ENCODE results near the gene ZMYND19. TPM values are rescaled to one million over a fixed set of nuclear protein-coding genes. Genes with fewer than 3 reads are reported as not detected.
"Not testable (repeated sequence)": the region's sequence is repeated elsewhere in the genome, so short reads cannot be mapped to it uniquely, and the experiment has no call there.

Gene ZMYND19
- total and polyA plus RNA-seq, 7 donors, result 11.7 to 27.2 (median 15.2) TPM

DNA sequence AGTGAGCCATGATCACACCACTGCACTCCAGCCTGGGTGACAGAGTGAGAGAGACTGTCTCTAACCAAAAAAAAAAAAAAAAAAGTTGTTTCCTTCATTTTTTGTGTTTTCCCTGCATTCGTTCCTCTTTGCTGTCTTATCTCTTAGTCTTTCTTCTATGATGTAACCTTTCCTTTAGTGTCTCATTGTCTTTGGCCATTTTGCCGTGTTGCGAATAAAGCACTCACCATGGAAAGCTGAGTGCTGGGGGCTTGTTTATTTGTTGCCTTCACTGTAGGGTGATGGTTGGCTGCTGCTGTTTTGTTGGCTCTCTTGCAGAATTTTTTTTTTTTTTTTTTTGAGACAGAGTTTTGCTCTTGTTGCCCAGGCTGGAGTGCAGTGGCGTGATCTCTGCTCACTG lies 36.2 kb upstream of the ZMYND19 start:
- H3K36me3 ChIP-seq (ENCODE audit: insufficient read depth in 1 of 2, low read depth in 1 of 2), result no peaks in the 10 kb centered on the region
- no peaks in the 10 kb centered on the region for H3K27me3 ChIP-seq (ENCODE audit: insufficient read depth in 3 of 3, low read length in 2 of 3)
- no peak for TF ChIP-seq CTCF (IDR thresholded peaks at IDR 0.05)
- H3K4me3 ChIP-seq, result no peak overlapping the region
- intact Hi-C loops (cut with DNase I), result no loop called here
- no peak for DNase-seq
- no peaks in the 10 kb centered on the region for H3K9me3 ChIP-seq
- peaks cover 32% of the 10 kb centered on the region for H3K4me1 ChIP-seq
- H3K27ac ChIP-seq, result no peak overlapping the region
- 84 to 88% (median 86%) methylated on average over 4 of the region's 4 CpGs for WGBS, 3 donors
- ATAC-seq, result no peak

DNA sequence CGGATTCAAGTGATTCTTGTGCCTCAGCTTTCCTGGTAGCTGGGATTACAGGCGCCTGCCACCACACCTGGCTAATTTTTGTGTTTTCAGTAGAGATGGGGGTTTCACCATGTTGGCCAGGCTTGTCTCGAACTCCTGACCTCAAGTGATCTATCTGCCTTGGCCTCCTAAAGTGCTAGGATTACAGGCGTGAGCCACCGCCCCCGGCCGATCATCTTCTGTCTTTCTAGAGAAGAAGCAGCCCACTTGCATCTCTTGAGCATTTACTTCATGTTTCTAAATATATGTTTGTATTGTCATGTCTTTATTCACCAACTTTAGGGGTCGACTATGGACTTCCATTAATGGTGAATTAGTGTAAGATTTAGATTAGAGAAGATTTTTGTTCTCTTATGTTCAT lies 31.9 kb upstream of the ZMYND19 start:
- H3K36me3 ChIP-seq (ENCODE audit: insufficient read depth in 1 of 2, low read depth in 1 of 2); ATAC-seq; H3K27ac ChIP-seq; intact Hi-C loops (cut with DNase I); H3K27me3 ChIP-seq (ENCODE audit: insufficient read depth in 3 of 3, low read length in 2 of 3); DNase-seq; H3K9me3 ChIP-seq; H3K4me3 ChIP-seq: not testable (repeated sequence)
- H3K4me1 ChIP-seq, result peaks cover 35% of the 10 kb centered on the region
- 68 to 81% (median 71%) methylated on average over 8 of the region's 8 CpGs for WGBS, 3 donors

DNA sequence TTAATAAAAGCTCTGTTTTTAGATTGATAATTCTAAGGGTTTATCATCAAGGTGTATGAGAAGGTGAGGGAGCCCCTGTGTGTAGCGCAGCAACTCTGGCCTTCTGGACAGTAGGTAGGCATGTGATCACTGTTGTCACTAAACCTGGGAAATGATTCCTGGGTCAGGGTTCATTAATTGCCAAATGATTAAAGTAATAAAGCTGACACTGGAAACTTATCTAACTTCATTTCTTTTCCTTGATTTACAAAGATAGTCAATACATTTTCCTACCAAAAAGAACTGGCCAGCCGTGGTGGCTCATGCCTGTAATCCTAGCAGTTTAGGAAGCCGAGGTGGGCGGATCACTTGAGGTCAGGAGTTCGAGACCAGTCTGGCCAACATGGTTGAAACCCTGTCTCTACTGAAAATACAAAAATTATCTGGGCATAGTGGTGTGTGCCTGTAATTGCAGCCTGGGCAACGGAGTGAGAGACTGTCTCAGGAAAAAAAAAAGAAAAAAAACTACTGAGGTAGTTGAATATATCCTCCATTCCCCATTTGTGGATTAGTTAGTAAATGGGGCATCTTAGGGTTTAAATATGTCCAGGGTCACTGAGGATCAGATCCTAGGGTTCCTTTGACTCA lies 30.9 kb upstream of the ZMYND19 start:
- H3K36me3 ChIP-seq (ENCODE audit: insufficient read depth in 1 of 2, low read depth in 1 of 2), result peaks cover 0 to 11% of the 10 kb centered on the region in 2 donors
- H3K9me3 ChIP-seq, result no peaks in the 10 kb centered on the region
- H3K27me3 ChIP-seq (ENCODE audit: insufficient read depth in 3 of 3, low read length in 2 of 3), result no peaks in the 10 kb centered on the region
- peak overlapping the region; percentile 74 for H3K4me3 ChIP-seq
- H3K27ac ChIP-seq, result no peak overlapping the region
- H3K4me1 ChIP-seq, result peaks cover 35% of the 10 kb centered on the region
- intact Hi-C loops (cut with DNase I), result no loop called here
- ATAC-seq (no peak), DNase-seq (no peak)
- 42 to 55% (median 44%) methylated on average over 6 of the region's 6 CpGs for WGBS, 3 donors
- peak; percentile 23 for TF ChIP-seq CTCF (IDR thresholded peaks at IDR 0.05)

- Histone ChIP-seq H3K27me3 (ENCODE audit: insufficient read depth in 3 of 3, low read length in 2 of 3) (no peaks in the 10 kb centered on the region), H3K9me3 (no peaks in the 10 kb centered on the region), H3K36me3 (ENCODE audit: insufficient read depth in 1 of 2, low read depth in 1 of 2) (peaks cover 0 to 16% of the 10 kb centered on the region in 2 donors), H3K27ac (no peak overlapping the region), H3K4me3 (peak overlapping the region; percentile 74), H3K4me1 (peaks cover 35% of the 10 kb centered on the region)
- no peak for TF ChIP-seq CTCF (IDR thresholded peaks at IDR 0.05)
- ATAC-seq, result no peak
- 56 to 68% (median 62%) methylated on average over 7 of the region's 7 CpGs for WGBS, 3 donors
- intact Hi-C loops (cut with DNase I), result no loop called here
- no peak for DNase-seq
These were observed 30.3 kb upstream of the ZMYND19 start for GRCh38 chr9:137620581-137620980.

DNA sequence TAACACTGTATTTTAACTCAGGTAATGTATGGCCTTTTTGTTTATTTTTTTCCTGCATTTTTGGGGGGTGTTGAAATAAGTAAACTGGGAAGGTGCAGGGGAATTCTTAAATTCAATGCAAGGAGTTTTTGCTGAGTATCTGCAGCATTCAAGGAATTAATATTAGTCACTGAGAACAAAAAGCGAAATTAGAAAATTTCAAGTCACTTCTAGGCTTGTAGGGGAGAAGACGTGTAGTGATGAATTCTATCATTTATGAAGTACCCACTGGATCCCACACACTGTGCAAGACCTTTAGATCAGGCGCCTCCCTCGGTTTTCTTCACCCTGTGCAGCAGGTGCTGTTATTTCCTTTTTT lies 29.7 kb upstream of the ZMYND19 start:
- ATAC-seq (no peak), DNase-seq (no peak)
- no peaks in the 10 kb centered on the region for H3K27me3 ChIP-seq (ENCODE audit: insufficient read depth in 3 of 3, low read length in 2 of 3)
- peaks cover 0 to 21% of the 10 kb centered on the region in 2 donors for H3K36me3 ChIP-seq (ENCODE audit: insufficient read depth in 1 of 2, low read depth in 1 of 2)
- peak overlapping the region; percentile 76 for H3K27ac ChIP-seq
- H3K4me1 ChIP-seq, result peaks cover 35% of the 10 kb centered on the region
- no peaks in the 10 kb centered on the region for H3K9me3 ChIP-seq
- 54 to 61% (median 58%) methylated on average over 4 of the region's 4 CpGs for WGBS, 3 donors
- peak overlapping the region; percentile 74 for H3K4me3 ChIP-seq
- intact Hi-C loops (cut with DNase I), result no loop called here
- no peak for TF ChIP-seq CTCF (IDR thresholded peaks at IDR 0.05)
